Mucosa of gallbladder (tissue), 1 donor: Measurements from ENCODE around the gene LGALS13. TPM values are rescaled to one million over a fixed set of nuclear protein-coding genes. Genes with fewer than 3 reads are reported as not detected.
"Not testable (repeated sequence)": the region's sequence is repeated elsewhere in the genome, so short reads cannot be mapped to it uniquely, and the experiment has no call there.

Experiments
- DNase-seq: peaks from one replicate; pipeline ENCODE4 v3.0.0-alpha.2; 2020; ENCODE audit warnings: low spot score
- total RNA-seq: library from RNA; stranded (reverse); gene quantifications from one replicate; pipeline ENCODE4 v1.2.1, GENCODE V29; 2021
- donor health status: DM: no; HTN: no; CAD: no.

LGALS13 gene
- total RNA-seq, 1 donor from 2014 or later: not detected

DNA sequence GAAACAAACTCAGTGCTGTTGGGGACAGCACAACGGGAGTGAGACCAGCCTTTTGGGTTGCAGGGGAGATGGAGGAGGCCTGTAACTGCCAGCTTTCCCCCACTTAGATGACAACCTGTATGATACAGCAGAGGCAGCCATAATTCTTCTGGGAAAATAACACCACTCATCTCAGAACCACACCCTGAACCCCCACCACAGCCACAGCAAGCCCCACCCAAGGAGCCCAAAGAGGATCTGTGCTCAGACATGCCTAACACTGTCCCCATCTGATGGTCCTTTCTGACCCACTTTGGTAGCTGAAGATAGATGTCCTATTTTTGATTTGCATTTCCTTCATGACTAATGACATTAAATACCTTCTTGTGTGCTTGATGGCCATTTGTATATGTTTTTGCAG, 15.4 kb downstream of the LGALS13 start:
- no peak for DNase-seq

- DNase-seq: no peak
Observed at GRCh38 chr19:39623946-39624345, 21.6 kb downstream of the LGALS13 start.

- not testable (repeated sequence) for DNase-seq
Observed at GRCh38 chr19:39627631-39628030, 25.3 kb downstream of the LGALS13 start.

GRCh38 chr19:39631178-39631577, 28.9 kb downstream of the LGALS13 start:
- DNase-seq: no peak

- no peak for DNase-seq
Observed at GRCh38 chr19:39631626-39632025, 29.3 kb downstream of the LGALS13 start.

- DNase-seq: no peak
Observed at GRCh38 chr19:39637891-39638290, 35.6 kb downstream of the LGALS13 start.

DNA sequence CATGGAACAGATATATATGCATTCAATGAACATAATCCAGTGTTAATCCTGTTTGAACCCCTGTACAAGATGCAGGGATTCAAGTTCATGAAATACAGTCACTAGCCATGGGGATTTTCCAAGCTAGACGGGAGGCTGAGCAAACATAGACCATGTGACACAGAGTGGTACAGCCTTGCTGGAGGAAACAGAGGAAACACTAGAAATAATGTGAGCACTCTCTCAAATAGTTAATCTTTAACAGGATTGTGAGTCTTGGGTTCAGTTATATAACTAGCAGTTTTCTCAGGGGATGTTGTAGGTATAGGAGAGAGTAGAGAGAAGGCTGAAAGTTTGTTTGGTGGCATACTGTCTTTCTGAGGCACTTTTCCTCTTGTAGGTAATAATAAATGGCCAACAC, 39.4 kb downstream of the LGALS13 start:
- DNase-seq: no peak

GRCh38 chr19:39643591-39643990, 41.3 kb downstream of the LGALS13 start:
- no peak for DNase-seq

DNA sequence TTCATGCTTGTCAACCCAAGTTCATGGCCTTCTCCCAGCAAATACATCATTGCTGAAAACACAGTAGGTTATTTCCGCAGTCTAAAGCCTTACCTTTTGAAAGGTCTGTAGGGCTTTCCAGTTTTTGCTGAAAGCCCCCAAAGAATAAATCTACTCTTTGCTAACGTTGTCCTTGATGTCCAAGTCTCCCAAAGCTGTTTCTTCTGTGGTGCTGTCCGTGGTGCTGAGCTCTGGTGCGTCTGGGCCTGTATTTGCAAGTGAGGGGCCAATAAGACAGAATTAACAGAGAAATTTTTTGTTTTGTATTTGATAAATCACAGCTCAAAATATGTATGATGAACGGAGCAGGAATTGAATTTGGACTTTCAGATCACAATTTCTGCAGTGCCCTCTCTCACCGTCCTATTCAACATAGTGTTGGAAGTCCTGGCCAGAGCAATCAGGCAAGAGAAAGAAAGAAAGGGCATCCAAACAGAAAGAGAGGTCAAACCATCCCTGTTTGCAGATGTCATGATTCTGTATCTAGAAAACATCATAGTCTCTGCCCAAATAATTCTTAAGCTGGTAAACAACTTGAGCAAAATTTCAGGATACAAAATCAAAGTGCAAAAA, 43.6 kb downstream of the LGALS13 start:
- no peak for DNase-seq

- no peak for DNase-seq
Observed at GRCh38 chr19:39647918-39648317, 45.6 kb downstream of the LGALS13 start.

GRCh38 chr19:39655613-39656012, 53.3 kb downstream of the LGALS13 start, which contains the start of gene LGALS16:
LGALS16 (plus strand) TSS chr19:39655913; CDS start chr19:39655962, 49 bp downstream.
- DNase-seq: no peak

Other genes starting within 250 kb of the LGALS13 start
- gene PAF1, start 211.4 kb upstream of the LGALS13 start, total RNA-seq: 50.5 TPM
- gene MED29, start 211.1 kb upstream of the LGALS13 start, total RNA-seq: 46.0 TPM
- 180 TPM for gene ZFP36, start 195.7 kb upstream of the LGALS13 start, total RNA-seq
- gene PLEKHG2, start 189.9 kb upstream of the LGALS13 start, total RNA-seq: 41.8 TPM
- 1,378 TPM for gene RPS16, start 166.6 kb upstream of the LGALS13 start, total RNA-seq
- gene SUPT5H, start 156.9 kb upstream of the LGALS13 start, total RNA-seq: 157 TPM
- 53.3 TPM for gene TIMM50, start 121.7 kb upstream of the LGALS13 start, total RNA-seq
- not detected for gene DLL3, start 103.6 kb upstream of the LGALS13 start, total RNA-seq
- not detected for gene SELENOV, start 87.4 kb upstream of the LGALS13 start, total RNA-seq
- 2.6 TPM for gene EID2B, start 69.7 kb upstream of the LGALS13 start, total RNA-seq
- 15.0 TPM for gene EID2, start 62.4 kb upstream of the LGALS13 start, total RNA-seq
- not detected for gene LGALS16, start 53.4 kb downstream of the LGALS13 start, total RNA-seq
- not detected for gene LGALS14, start 102.0 kb downstream of the LGALS13 start, total RNA-seq
- gene CLC, start 135.5 kb downstream of the LGALS13 start, total RNA-seq: 0.35 TPM
- not detected for gene LEUTX, start 176.3 kb downstream of the LGALS13 start, total RNA-seq
- gene DYRK1B, start 231.6 kb downstream of the LGALS13 start, total RNA-seq: 35.8 TPM
- gene FBL, start 243.9 kb downstream of the LGALS13 start, total RNA-seq: 92.6 TPM